ENCODE results near the gene SDR42E2.
"Not testable (repeated sequence)": the region's sequence is repeated elsewhere in the genome, so short reads cannot be mapped to it uniquely, and the experiment has no call there.

SDR42E2 gene

GRCh38 chr16:22213236-22213635, 50.9 kb downstream of the SDR42E2 start:
- intact Hi-C loops (cut with DNase I; ENCODE audit: low total_unique reads): no loop called here
- no peak for DNase-seq
- Histone ChIP-seq H3K9me3 (no peaks in the 10 kb centered on the region), H3K36me3 (peaks cover 0 to 11% (median 9%) of the 10 kb centered on the region in 3 donors), H3K27ac (peak overlapping the region; percentile 55 to 87), H3K4me1 (peaks cover 0 to 89% (median 65%) of the 10 kb centered on the region in 4 donors), H3K4me3 (no peak overlapping the region), H3K27me3 (no peaks in the 10 kb centered on the region)
- no peak for TF ChIP-seq CTCF (IDR thresholded peaks at IDR 0.05)

GRCh38 chr16:22213801-22214200, 51.5 kb downstream of the SDR42E2 start:
- intact Hi-C loops (cut with DNase I; ENCODE audit: low total_unique reads): no loop called here
- Histone ChIP-seq H3K27ac (peak overlapping the region; percentile 55 to 87), H3K9me3 (no peaks in the 10 kb centered on the region), H3K27me3 (no peaks in the 10 kb centered on the region), H3K4me1 (peaks cover 0 to 89% (median 64%) of the 10 kb centered on the region in 4 donors), H3K36me3 (peaks cover 0 to 11% (median 9%) of the 10 kb centered on the region in 3 donors), H3K4me3 (no peak overlapping the region)
- no peak for DNase-seq
- TF ChIP-seq CTCF (IDR thresholded peaks at IDR 0.05): no peak

- intact Hi-C loops (cut with DNase I; ENCODE audit: low total_unique reads): no loop called here
- no peak for DNase-seq
- Histone ChIP-seq H3K4me3 (no peak overlapping the region), H3K27me3 (no peaks in the 10 kb centered on the region), H3K36me3 (peaks cover 0 to 11% (median 9%) of the 10 kb centered on the region in 3 donors), H3K27ac (peak overlapping the region; percentile 55 to 87), H3K4me1 (peaks cover 0 to 89% (median 61%) of the 10 kb centered on the region in 4 donors), H3K9me3 (no peaks in the 10 kb centered on the region)
- TF ChIP-seq CTCF (IDR thresholded peaks at IDR 0.05): no peak
These were observed 52.1 kb downstream of the SDR42E2 start for GRCh38 chr16:22214402-22214801.

- no peak for TF ChIP-seq CTCF (IDR thresholded peaks at IDR 0.05)
- Histone ChIP-seq H3K27me3 (no peaks in the 10 kb centered on the region), H3K9me3 (no peaks in the 10 kb centered on the region), H3K4me1 (peaks cover 0 to 89% (median 61%) of the 10 kb centered on the region in 4 donors), H3K4me3 (no peak overlapping the region), H3K27ac (no peak overlapping the region), H3K36me3 (peaks cover 0 to 11% (median 9%) of the 10 kb centered on the region in 3 donors)
- intact Hi-C loops (cut with DNase I; ENCODE audit: low total_unique reads): no loop called here
- no peak for DNase-seq
These were observed 52.6 kb downstream of the SDR42E2 start for GRCh38 chr16:22214889-22215288.

- Histone ChIP-seq H3K9me3 (no peaks in the 10 kb centered on the region), H3K4me1 (peaks cover 0 to 89% (median 62%) of the 10 kb centered on the region in 4 donors), H3K4me3 (no peak overlapping the region), H3K27ac (peak overlapping the region; percentile 73 to 80), H3K36me3 (peaks cover 0 to 11% (median 9%) of the 10 kb centered on the region in 3 donors), H3K27me3 (no peaks in the 10 kb centered on the region)
- no peak for DNase-seq
- intact Hi-C loops (cut with DNase I; ENCODE audit: low total_unique reads): no loop called here
- TF ChIP-seq CTCF (IDR thresholded peaks at IDR 0.05): no peak
These were observed 54.0 kb downstream of the SDR42E2 start for GRCh38 chr16:22216191-22216831.

GRCh38 chr16:22216832-22217225, 54.5 kb downstream of the SDR42E2 start:
- Histone ChIP-seq H3K4me1 (peaks cover 0 to 89% (median 60%) of the 10 kb centered on the region in 4 donors), H3K27ac (peak overlapping the region; percentile 73 to 80), H3K36me3 (peaks cover 0 to 11% (median 9%) of the 10 kb centered on the region in 3 donors)
- H3K4me3 ChIP-seq; DNase-seq; H3K27me3 ChIP-seq; intact Hi-C loops (cut with DNase I; ENCODE audit: low total_unique reads); H3K9me3 ChIP-seq: not testable (repeated sequence)
